ENCODE measurements around the gene RMDN3. TPM values are rescaled to one million over a fixed set of nuclear protein-coding genes. Genes with fewer than 3 reads are reported as not detected.

Gene RMDN3
- total RNA-seq, 1 donor from 2014 or later = 26.5 TPM

- DNase-seq (ENCODE audit: extremely low read depth, low read depth, low spot score) = no peak
These were observed 18.8 kb upstream of the RMDN3 start for GRCh38 chr15:40773902-40774301.

GRCh38 chr15:40773496-40773895, 18.4 kb upstream of the RMDN3 start:
- no peak for DNase-seq (ENCODE audit: extremely low read depth, low read depth, low spot score)

- no peak for DNase-seq (ENCODE audit: extremely low read depth, low read depth, low spot score)
These were observed 17.0 kb upstream of the RMDN3 start for GRCh38 chr15:40772014-40772413.

DNA sequence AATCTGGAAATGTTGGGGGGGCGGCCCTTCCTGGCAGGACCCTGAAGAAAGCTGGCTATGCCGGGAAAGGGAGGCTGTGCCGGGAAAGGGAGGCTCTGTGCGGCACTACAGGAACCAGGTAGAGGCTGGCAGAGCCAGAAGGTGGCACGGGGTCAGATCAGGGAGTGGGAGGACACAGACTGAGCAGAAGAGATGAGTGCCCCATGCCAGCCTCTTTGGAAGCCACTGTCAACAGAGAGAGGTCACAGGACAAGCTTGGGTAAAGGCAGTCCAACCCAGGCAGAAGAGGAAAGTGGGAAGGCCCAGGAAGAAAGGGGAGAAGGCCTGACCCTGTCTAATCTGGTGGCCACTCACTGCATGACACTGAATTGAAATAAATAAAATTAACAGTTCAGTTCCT, 16.2 kb upstream of the RMDN3 start:
- no peak for DNase-seq (ENCODE audit: extremely low read depth, low read depth, low spot score)

GRCh38 chr15:40770147-40770721, 15.2 kb upstream of the RMDN3 start:
- DNase-seq (ENCODE audit: extremely low read depth, low read depth, low spot score) = no peak

DNA sequence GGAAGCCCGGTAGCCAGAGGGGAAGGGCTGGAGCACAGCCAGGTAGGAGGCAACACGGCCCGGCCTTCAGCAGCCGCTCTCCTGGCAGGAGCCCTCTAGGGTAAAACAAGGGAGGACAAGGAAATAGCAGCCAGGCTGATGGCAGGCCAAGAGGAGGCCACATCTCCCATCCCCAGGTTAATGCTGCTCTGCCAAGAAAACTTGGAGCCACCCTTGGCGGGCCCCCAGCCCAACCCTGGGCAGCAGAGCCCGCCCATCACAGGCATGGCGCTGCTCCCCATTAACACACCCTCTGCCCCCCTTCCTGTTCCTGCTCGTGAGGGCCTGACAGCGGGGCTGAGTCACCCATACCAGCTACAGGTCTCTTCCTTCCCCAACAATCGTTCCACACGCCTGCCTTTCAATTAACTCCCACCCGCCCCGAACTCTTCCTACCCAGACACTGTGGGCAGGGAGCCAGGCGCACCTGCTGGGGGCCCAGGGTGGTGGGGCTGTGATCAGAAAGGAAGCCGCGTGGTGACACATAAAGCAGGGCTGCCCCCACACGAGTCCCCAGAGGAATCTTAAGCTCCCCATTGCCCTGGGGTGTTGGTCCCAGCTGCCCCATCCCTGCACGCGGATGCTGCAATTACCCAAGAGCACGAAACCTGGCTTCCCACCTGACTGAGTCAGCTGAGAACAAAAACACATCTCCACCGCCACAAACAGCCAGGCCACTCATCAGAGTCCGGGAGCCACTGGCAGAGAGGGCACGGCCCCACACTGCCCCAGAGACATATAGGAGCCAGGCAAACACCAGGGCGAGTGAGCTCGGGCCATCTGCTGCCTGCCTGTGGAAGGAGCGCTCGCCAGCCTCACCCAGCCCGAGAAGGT, 14.5 kb upstream of the RMDN3 start, which contains the start of gene C15orf62:
TSS of gene C15orf62 (plus strand) at position 707 of the 873 bp plus-strand sequence. CDS start 516 bp downstream, outside the sequence.
- no peak for DNase-seq (ENCODE audit: extremely low read depth, low read depth, low spot score)

DNA sequence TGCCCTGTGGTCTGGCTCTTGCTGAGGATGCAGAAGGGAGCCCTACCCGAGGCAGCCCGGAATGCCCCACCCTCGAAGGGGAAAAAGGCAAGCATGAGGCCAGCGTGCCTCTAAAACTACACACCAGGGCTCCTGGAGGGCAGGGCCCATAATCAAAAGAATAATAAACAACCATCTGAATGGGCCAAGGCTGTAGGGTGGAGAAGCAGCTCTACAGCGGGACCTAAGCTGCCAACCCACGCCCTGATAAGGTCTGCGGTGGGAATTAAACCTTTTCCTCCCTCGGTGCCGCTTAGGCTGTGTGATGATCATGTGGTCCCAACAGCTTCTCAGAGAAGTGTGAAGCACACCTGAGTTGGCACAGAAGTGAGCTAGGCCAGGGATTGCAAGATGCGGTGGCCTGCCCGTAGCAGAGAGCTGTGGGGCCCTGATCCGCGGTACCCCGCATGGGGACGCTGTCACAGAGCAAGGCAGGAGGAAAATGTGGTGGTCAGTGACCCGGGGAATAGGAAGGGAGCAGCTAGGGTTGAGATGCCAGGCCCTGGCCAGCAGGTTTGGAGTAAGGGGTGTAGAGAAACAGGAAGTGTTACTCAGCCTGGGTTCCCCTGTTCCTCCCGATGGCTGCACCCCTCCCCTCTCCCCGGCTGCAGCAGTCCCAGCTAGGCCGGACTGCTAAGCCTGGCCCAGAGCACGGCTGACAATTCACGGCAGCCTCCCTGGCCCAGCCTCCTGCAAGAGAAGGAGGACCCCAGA, 13.6 kb upstream of the RMDN3 start:
- DNase-seq (ENCODE audit: extremely low read depth, low read depth, low spot score) = no peak

- DNase-seq (ENCODE audit: extremely low read depth, low read depth, low spot score) = no peak
These were observed 12.9 kb upstream of the RMDN3 start for GRCh38 chr15:40767838-40768500.

- no peak for DNase-seq (ENCODE audit: extremely low read depth, low read depth, low spot score)
These were observed 12.1 kb upstream of the RMDN3 start for GRCh38 chr15:40766906-40767837.

- DNase-seq (ENCODE audit: extremely low read depth, low read depth, low spot score) = no peak
These were observed 11.3 kb upstream of the RMDN3 start for GRCh38 chr15:40766194-40766815.

GRCh38 chr15:40764629-40765103, 9.6 kb upstream of the RMDN3 start:
- no peak for DNase-seq (ENCODE audit: extremely low read depth, low read depth, low spot score)

- DNase-seq (ENCODE audit: extremely low read depth, low read depth, low spot score) = no peak
These were observed 9.0 kb upstream of the RMDN3 start, which contains the start of gene GCHFR for GRCh38 chr15:40763801-40764628. Gene GCHFR (plus strand): TSS chr15:40764068. CDS start chr15:40764181, 113 bp downstream.

DNA sequence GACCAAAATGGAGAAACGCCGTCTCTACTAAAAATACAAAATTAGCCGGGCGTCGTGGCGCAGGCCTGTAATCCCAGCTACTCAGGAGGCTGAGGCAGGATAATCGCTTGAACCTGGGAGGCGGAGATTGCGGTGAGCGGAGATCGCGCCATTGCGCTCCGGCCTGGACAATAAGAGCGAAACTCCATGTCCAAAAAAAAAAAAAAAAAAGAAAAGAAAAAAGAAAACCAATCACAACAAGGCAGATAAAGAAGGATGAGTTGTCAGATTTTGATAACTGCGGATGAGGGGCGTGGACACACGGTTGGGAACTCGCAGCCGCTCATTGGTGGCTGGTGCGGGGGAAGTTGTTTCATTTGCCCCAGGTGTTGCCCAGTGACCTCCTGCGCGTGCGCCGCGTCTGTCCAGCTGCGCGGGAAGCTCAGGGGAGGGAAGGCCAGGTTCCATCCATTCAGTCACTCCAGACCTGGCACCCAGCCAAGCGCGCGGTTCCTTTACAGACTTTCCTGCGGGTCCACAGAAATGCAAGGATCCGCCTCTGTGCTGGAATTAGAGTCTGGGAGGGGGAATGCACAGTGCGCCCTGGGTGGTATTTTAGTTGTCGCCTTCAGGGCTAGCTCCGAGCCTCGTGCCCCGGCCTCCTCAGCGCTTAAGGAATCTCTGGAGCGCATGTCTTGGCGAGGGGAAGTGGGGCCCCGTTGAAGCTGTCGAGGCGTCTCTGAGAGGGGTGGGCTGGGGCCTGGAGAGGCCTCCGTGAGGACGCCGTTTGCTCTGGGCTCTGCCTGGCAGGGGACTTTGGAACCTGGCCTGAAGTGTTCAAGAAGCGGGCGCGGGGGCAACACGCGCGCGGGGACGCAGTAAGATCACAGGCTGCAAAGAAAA, 8.1 kb upstream of the RMDN3 start:
- no peak for DNase-seq (ENCODE audit: extremely low read depth, low read depth, low spot score)

GRCh38 chr15:40759961-40760360, 4.9 kb upstream of the RMDN3 start:
- DNase-seq (ENCODE audit: extremely low read depth, low read depth, low spot score) = no peak

DNA sequence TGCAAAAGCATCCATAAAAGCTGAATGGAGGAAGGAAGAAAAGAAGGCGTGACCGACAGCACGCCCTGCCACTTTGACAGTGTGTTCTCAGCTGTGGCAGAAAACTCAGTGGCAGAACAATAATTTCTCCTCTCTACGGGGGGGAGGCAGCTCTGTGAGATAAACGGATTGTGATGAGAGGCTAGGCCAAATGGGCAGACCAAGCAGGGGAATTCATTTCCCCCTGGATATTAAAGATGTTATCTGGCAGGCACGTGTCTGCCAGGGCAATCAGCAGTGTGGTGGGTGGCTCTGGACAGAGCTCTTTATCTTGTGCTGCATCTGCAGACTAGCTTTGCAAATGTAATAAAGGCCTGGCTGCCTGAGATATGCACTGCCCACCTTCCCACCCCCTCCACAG, 1.9 kb upstream of the RMDN3 start:
- DNase-seq (ENCODE audit: extremely low read depth, low read depth, low spot score) = no peak

- no peak for DNase-seq (ENCODE audit: extremely low read depth, low read depth, low spot score)
These were observed 756 bp upstream of the RMDN3 start for GRCh38 chr15:40755812-40756208.

DNA sequence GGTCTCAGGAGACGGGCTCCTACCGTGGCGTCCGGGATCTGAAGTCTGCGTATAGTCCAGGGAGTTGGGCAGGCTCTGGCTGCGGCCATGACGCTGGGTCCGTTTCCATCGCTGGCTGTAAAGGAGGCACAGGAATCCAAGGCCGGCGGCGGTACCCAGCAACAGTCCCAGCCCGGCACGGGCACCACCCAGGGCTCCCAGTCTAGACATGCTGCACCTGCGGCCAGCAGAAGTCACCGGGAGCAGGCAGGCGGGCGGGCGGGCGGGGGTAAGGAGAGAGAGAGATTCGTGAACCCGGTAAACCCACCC, 526 bp downstream of the RMDN3 start:
- no peak for DNase-seq (ENCODE audit: extremely low read depth, low read depth, low spot score)

GRCh38 chr15:40751745-40752144, 3.3 kb downstream of the RMDN3 start:
- no peak for DNase-seq (ENCODE audit: extremely low read depth, low read depth, low spot score)

All from glomerular endothelial cell (primary cell).